ENCODE results near the gene DRICH1. TPM values are rescaled to one million over a fixed set of nuclear protein-coding genes. Genes with fewer than 3 reads are reported as not detected.
"Not testable (repeated sequence)": the region's sequence is repeated elsewhere in the genome, so short reads cannot be mapped to it uniquely, and the experiment has no call there.

The DRICH1 gene
- total RNA-seq, 2 experiments from 2014 or later = 0.23 TPM; not detected in 1

DNA sequence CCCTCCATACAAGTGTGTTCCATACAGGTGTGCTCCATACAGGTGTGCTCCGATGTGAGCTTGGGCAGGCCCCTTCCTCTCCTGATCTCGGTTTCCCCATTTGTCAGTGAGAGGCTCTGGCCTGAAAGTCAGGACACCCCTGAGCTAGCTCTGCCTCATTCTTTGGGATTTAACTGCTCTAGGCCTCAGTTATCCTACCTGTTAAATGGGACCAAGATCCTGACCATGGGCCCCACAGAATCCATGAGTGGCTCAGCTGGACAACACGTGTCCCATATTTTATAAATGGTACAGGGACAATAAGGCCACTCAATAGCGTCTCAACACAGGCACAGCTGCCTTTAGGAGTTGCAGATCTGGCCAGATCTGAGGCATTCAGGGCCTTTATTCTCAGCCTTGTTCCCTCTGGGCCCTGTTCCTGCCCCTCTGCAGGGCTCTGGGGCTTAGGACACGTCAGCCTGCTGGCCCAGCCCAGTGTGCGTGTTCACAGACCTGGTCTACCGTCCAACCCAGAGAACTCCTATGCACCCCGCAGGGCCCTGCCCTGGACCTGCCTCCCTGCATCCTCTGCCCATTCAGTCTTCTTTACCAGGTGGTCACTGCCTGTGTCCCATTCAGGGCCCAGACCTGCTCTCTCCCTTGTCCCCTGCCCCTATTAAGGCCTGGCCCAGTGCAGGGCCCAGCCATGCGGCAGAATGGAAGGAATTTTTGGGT, 33.2 kb downstream of the DRICH1 start:
- Mint-ChIP-seq H3K9me3 (no peaks in the 10 kb centered on the region), H3K36me3 (ENCODE audit: low read depth) (no peaks in the 10 kb centered on the region), H3K27ac (no peak overlapping the region), H3K4me1 (ENCODE audit: low read depth) (no peaks in the 10 kb centered on the region), H3K27me3 (no peaks in the 10 kb centered on the region), H3K4me3 (no peak overlapping the region)
- intact Hi-C loops (cut with micrococcal nuclease) = no loop called here
- DNase-seq (no peak), ATAC-seq (no peak)
- TF ChIP-seq CTCF (IDR thresholded peaks at IDR 0.05) = no peak
- CTCF ChIA-PET = interaction anchor here (1.3 kb wide), 1 partner anchor 7 kb away, joined by 3 read pairs; no protein-coding TSS in a partner anchor
- POLR2A ChIA-PET = no interaction called here

GRCh38 chr22:23597576-23598268, 34.4 kb downstream of the DRICH1 start:
- ATAC-seq; CTCF ChIA-PET; H3K27ac Mint-ChIP-seq; H3K4me1 Mint-ChIP-seq (ENCODE audit: low read depth); POLR2A ChIA-PET; intact Hi-C loops (cut with micrococcal nuclease); H3K36me3 Mint-ChIP-seq (ENCODE audit: low read depth); H3K27me3 Mint-ChIP-seq; H3K4me3 Mint-ChIP-seq; DNase-seq; H3K9me3 Mint-ChIP-seq: not testable (repeated sequence)

DNA sequence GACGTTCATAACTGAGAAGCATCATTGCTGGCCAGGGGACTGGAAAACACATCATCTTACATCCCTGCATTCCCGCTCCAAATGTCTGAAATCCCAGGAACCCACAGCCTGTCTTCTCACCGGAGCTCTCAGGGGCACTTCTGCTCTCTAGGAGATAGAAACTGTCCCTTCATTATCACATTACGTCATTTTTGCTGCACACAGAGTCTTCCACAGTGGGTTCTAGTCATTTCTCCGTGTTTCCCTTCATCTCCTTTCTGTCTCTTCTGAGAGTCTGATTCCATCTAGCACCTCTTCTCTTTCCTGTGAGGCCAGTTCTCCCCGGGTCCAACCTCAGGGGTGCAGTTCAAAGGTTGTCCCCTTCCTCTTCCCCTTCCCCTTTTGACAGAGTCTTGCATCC, 36.2 kb downstream of the DRICH1 start:
- H3K27ac Mint-ChIP-seq; H3K9me3 Mint-ChIP-seq; H3K4me3 Mint-ChIP-seq; DNase-seq; H3K36me3 Mint-ChIP-seq (ENCODE audit: low read depth); ATAC-seq; H3K4me1 Mint-ChIP-seq (ENCODE audit: low read depth); H3K27me3 Mint-ChIP-seq; intact Hi-C loops (cut with micrococcal nuclease); POLR2A ChIA-PET; CTCF ChIA-PET: not testable (repeated sequence)

DNA sequence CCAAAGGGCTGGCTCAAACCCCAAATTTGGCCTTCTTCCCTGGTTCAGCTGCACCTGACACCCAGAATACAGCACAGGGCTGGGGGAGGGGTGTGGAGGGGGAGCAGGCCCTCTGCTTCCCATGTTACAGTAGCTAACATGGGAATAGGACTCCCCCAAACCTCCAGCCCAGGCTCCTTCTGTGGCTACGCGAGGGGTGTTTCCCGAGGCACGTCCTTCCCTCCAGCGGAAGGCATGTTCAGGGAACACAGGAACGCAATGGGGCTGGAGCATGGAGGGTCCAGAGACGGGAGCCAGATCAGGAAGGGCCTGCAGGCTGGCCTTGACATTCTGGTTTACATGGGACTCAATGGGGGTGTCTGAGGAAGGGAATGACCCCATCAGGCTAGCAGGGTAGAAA, 40.3 kb downstream of the DRICH1 start:
- DNase-seq (no peak), ATAC-seq (no peak)
- intact Hi-C loops (cut with micrococcal nuclease) = loop anchor here (5.0 kb wide), 1 partner anchor 50 kb away; no protein-coding TSS in a partner anchor
- TF ChIP-seq CTCF (IDR thresholded peaks at IDR 0.05) = no peak
- H3K27me3 Mint-ChIP-seq = no peaks in the 10 kb centered on the region
- no peak overlapping the region for H3K4me3 Mint-ChIP-seq
- ChIA-PET POLR2A (no interaction called here), CTCF (interaction anchor here (0.7 to 2.5 kb wide), 21 partner anchors 8 to 418 kb away, joined by 3 to 17 read pairs (median 3); partner anchors contain the start of genes IGLL1 and SLC2A11)
- no peaks in the 10 kb centered on the region for H3K4me1 Mint-ChIP-seq (ENCODE audit: low read depth)
- no peaks in the 10 kb centered on the region for H3K9me3 Mint-ChIP-seq
- H3K36me3 Mint-ChIP-seq (ENCODE audit: low read depth) = no peaks in the 10 kb centered on the region
- no peak overlapping the region for H3K27ac Mint-ChIP-seq

- Mint-ChIP-seq H3K27ac (no peak overlapping the region), H3K9me3 (no peaks in the 10 kb centered on the region), H3K36me3 (ENCODE audit: low read depth) (no peaks in the 10 kb centered on the region), H3K27me3 (no peaks in the 10 kb centered on the region), H3K4me1 (ENCODE audit: low read depth) (no peaks in the 10 kb centered on the region), H3K4me3 (no peak overlapping the region)
- intact Hi-C loops (cut with micrococcal nuclease) = loop anchor here (5.0 kb wide), 1 partner anchor 49 kb away; no protein-coding TSS in a partner anchor
- peak; percentile 82 for DNase-seq
- ChIA-PET POLR2A (no interaction called here), CTCF (interaction anchor here (0.6 to 2.5 kb wide), 24 partner anchors 9 to 431 kb away, joined by 3 to 17 read pairs (median 3); partner anchors contain the start of genes IGLL1 and SLC2A11)
- TF ChIP-seq CTCF (IDR thresholded peaks at IDR 0.05) = peak; percentile 90
- ATAC-seq = peak; percentile 84
These were observed 40.8 kb downstream of the DRICH1 start for GRCh38 chr22:23591201-23591791.

Data from activated CD8-positive, alpha-beta T cell treated with anti-CD3 and anti-CD28 coated beads for 36 hours (primary cell).